Motor neuron (in vitro differentiated cells): ENCODE data around the gene MINDY1. TPM values are rescaled to one million over a fixed set of nuclear protein-coding genes. Genes with fewer than 3 reads are reported as not detected.

Source experiments
- ATAC-seq, 8 experiments: fragments of 200-7000 bp; cut with Tn5 transposase; replicated peaks in 6 of 8; 2 replicates each; pipeline ENCODE4 v1.8.0; 2021; ENCODE audit warnings: mild to moderate bottlenecking in 8 of 8, moderate library complexity in 8 of 8
- H3K27ac ChIP-seq, 2 donors: fragments of 250-450 bp; sonication (Bioruptor Pico); 2 replicates each; pipeline ENCODE4 v1.9.0; 2021; ENCODE audit warnings: antibody characterized with exemption in 2 of 2, mild to moderate bottlenecking in 2 of 2, moderate library complexity in 1 of 2
- H3K4me1 ChIP-seq, 2 donors: fragments of 250-450 bp; sonication (Bioruptor Pico); replicated peaks in 1 of 2; 2 replicates each; pipeline ENCODE4 v1.6.1; 2021; ENCODE audit warnings: antibody characterized with exemption in 2 of 2, mild to moderate bottlenecking in 2 of 2, moderate library complexity in 1 of 2
- H3K4me3 ChIP-seq, 5 donors: fragments of 250-450 bp; sonication (Bioruptor Pico); 2 replicates each; pipeline ENCODE4 v1.9.0; 2021; ENCODE audit warnings: antibody characterized with exemption in 5 of 5, mild to moderate bottlenecking in 5 of 5, moderate library complexity in 4 of 5
- WGBS, 10 experiments: fragments of 450-650 bp; shearing (Covaris generic); methylation state at CpG; one replicate each; pipeline ENCODE4 v1.0.0; 2022; 5-methylcytosine and 5-hydroxymethylcytosine counted together
- in situ Hi-C, 9 experiments: fragments of 400-800 bp; cut with MboI; loops; one replicate each; pipeline ENCODE4 v1.15.0; 2021; ENCODE audit warnings: low sequenced_read_pairs in 9 of 9, low pct_unique_long_range_greater_than_20kb in 2 of 9; ENCODE audit not compliant: unreplicated experiment in 9 of 9
- total RNA-seq, 8 experiments: library from RNA; unstranded; fragments of 300-600 nt; gene quantifications; 2 replicates each; pipeline versions ENCODE4 v1.2.3 to v1.2.4, GENCODE V29; 2022

MINDY1 gene
- total RNA-seq, 8 experiments from 2014 or later, result 7.5 to 22.7 (median 19.0) TPM

DNA sequence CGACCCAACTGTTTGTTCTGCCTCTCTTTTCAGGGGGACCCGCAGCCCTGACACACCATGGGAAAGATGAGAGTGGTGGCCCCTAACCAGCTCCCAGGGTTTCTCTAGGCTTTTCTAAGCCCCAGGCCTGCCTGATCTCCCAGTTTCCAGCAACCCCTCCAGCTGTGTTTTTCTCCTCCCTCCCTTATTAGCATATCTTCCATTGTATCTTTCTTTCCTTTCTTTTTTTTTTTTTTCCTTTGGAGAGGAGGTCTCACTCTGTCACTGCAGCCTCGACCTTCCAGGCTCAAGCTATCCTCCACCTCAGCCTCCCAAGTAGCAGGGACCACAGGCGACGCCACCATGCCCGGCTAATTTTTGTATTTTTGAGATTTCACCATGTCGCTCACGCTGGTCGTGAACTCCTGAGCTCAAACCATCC, 30.3 kb downstream of the MINDY1 start:
- Histone ChIP-seq H3K4me3 (no peak overlapping the region), H3K27ac (no peak overlapping the region), H3K4me1 (peaks cover 22 to 30% of the 10 kb centered on the region in 2 donors)
- in situ Hi-C loops, result no loop called here
- WGBS, 10 experiments, result 88 to 98% (median 93%) methylated on average over 3 to 9 of the region's 9 CpGs
- no peak for ATAC-seq

GRCh38 chr1:150974580-150975478, 31.9 kb downstream of the MINDY1 start, which contains the start of gene CERS2:
Gene CERS2 (minus strand): TSS chr1:150974835. CDS start chr1:150969090, 5,745 bp downstream.
- peak within 1 kb of the TSS; percentile 88 to 93 for H3K27ac ChIP-seq
- 21 to 45% (median 27%) methylated on average over 3 to 15 of the region's 106 CpGs; no CpG with 5 or more reads in 5 of the 10 experiments for WGBS, 10 experiments
- H3K4me1 ChIP-seq, result peaks cover 33 to 38% of the 10 kb centered on the region in 2 donors
- peak; percentile 60 to 80 (median 72) for ATAC-seq
- in situ Hi-C loops, result no loop called here
- H3K4me3 ChIP-seq, result peak within 1 kb of the TSS; percentile 90 to 99 (median 97)

DNA sequence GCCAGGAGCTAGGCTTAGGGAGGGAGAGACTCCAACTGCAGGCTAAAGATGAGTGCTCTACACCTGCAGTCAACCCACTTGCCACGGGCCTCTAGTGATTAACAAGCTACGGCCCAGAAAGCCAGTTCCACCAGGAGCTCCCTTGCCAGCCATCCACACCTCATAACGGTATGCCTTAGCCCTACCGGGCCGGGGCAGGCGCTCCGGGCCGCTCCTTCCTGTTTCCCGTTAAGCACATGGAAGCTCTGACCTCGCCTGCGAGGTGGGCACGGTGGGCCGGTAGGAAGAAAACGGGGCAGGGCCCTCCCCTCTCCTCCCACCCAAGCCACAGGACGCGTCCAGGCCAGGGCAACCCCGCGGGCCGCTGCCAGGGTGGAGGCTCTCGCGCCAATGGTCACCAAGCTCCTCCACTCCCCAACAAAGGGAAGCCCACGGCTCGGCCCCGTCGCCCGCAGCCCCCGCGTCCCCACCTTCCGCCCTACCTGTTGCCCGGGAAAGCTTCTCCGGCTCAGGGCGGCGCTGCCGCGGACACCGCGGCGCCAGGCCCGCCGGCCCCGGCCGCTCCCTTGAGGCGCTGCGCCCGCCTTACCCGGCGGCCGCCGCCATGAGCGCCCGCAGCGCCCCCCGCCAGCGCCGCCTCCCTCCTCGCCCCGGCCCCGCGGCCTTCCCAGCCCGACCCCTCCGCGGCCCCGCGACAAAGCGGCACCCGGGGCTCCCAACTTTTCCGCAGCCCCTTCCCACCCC, 32.7 kb downstream of the MINDY1 start:
- in situ Hi-C loops, result no loop called here
- WGBS, 10 experiments, result 0 to 2% (median 0%) methylated on average over 1 to 8 of the region's 67 CpGs; no CpG with 5 or more reads in 7 of the 10 experiments
- peak overlapping the region; percentile 88 to 93 for H3K27ac ChIP-seq
- peak; percentile 25 to 66 (median 57) for ATAC-seq
- peak overlapping the region; percentile 90 to 99 (median 97) for H3K4me3 ChIP-seq
- H3K4me1 ChIP-seq, result peaks cover 33 to 35% of the 10 kb centered on the region in 2 donors

GRCh38 chr1:150973258-150973835, 33.4 kb downstream of the MINDY1 start:
- peak overlapping the region; percentile 88 to 93 for H3K27ac ChIP-seq
- H3K4me3 ChIP-seq, result peak overlapping the region; percentile 90 to 99 (median 97)
- peaks cover 33 to 35% of the 10 kb centered on the region in 2 donors for H3K4me1 ChIP-seq
- ATAC-seq, result peak; percentile 1 to 27 (median 14)
- in situ Hi-C loops, result no loop called here
- 0 to 35% (median 17%) methylated on average over 1 to 12 of the region's 15 CpGs; no CpG with 5 or more reads in 4 of the 10 experiments for WGBS, 10 experiments

GRCh38 chr1:150972417-150972940, 34.2 kb downstream of the MINDY1 start:
- ATAC-seq, result no peak
- H3K4me3 ChIP-seq, result peak overlapping the region in 2 of 5 donors; percentile 98 to 99
- in situ Hi-C loops, result no loop called here
- peaks cover 33 to 35% of the 10 kb centered on the region in 2 donors for H3K4me1 ChIP-seq
- 0 to 88% (median 68%) methylated on average over 1 to 4 of the region's 4 CpGs; no CpG with 5 or more reads in 2 of the 10 experiments for WGBS, 10 experiments
- no peak overlapping the region for H3K27ac ChIP-seq

- in situ Hi-C loops, result no loop called here
- WGBS, 10 experiments, result 37 to 71% (median 60%) methylated on average over 2 to 5 of the region's 6 CpGs; no CpG with 5 or more reads in 3 of the 10 experiments
- Histone ChIP-seq H3K4me3 (peak overlapping the region in 1 of 5 donors; percentile 14), H3K4me1 (peaks cover 33 to 35% of the 10 kb centered on the region in 2 donors), H3K27ac (no peak overlapping the region)
- no peak for ATAC-seq
Measured at GRCh38 chr1:150971583-150972416, 34.9 kb downstream of the MINDY1 start.

DNA sequence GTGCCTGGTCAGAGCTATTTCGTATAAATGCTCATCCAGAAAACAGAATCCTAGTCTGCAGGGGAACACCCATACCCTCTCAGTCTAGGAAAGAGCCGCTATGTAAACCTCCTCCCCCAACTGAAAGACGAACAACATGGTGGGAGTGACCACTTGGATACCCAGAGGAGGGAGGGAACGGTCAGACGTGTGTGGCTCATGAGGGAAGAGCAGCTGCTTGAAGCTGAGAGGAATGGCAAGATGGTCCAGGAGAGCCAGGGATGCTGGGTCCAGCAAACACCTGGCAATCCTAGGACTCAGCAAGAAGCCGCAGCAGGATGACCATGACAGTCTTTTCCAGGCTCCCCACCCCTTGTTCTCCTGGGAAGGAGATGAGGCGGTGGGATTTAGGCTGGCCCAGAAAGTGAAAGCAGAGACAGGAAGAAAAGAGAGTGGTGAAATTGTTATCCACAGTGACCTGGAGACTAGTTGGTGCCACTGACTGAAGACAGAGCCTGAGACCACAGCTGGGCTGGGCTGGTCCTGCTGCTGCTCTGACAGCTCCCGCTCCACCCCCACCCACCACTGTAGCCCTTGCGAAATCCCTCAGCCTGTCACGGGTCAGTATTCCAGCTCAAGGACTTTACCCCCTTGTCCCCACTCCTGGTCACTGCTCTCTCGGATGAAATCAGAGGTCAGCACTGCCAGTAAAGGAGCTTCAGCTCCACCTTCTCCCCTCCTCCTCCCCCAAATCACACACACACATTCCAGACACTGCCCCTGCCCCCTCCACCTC, 35.7 kb downstream of the MINDY1 start:
- H3K27ac ChIP-seq, result no peak overlapping the region
- ATAC-seq, result peak; percentile 4 to 47 (median 32)
- H3K4me1 ChIP-seq, result peaks cover 33 to 35% of the 10 kb centered on the region in 2 donors
- in situ Hi-C loops, result no loop called here
- H3K4me3 ChIP-seq, result peak overlapping the region in 1 of 5 donors; percentile 14
- 7 to 85% (median 42%) methylated on average over 1 to 9 of the region's 11 CpGs; no CpG with 5 or more reads in 5 of the 10 experiments for WGBS, 10 experiments

DNA sequence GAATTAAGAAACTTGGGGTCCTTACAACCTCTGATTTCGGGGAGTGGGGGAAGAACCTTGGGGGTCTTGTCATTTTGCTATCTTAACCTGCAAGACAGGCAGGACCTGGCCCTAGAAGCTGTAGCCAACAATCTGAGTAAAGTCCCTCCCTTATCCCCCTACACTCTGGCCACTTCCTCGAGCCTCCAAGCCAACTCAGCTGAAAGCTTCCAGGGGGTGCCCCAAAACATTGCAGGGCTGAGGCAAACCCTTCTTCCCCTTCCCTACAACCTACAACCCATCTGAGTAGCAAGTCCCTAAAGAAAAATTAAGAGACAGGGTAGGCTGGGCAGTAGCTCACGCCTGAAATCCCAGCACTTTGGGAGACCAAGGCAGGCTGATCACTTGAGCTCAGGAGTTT, 37.1 kb downstream of the MINDY1 start:
- in situ Hi-C loops, result no loop called here
- peaks cover 32 to 33% of the 10 kb centered on the region in 2 donors for H3K4me1 ChIP-seq
- H3K4me3 ChIP-seq, result no peak overlapping the region
- WGBS, 10 experiments, result 89 to 100% (median 97%) methylated on average over 1 to 3 of the region's 3 CpGs; no CpG with 5 or more reads in 4 of the 10 experiments
- no peak overlapping the region for H3K27ac ChIP-seq
- no peak for ATAC-seq

GRCh38 chr1:150968491-150968890, 38.2 kb downstream of the MINDY1 start:
- 80 to 100% (median 100%) methylated on average over 1 to 3 of the region's 4 CpGs; no CpG with 5 or more reads in 4 of the 10 experiments for WGBS, 10 experiments
- Histone ChIP-seq H3K4me3 (no peak overlapping the region), H3K4me1 (peaks cover 32% of the 10 kb centered on the region in 2 donors), H3K27ac (no peak overlapping the region)
- in situ Hi-C loops, result no loop called here
- no peak for ATAC-seq

GRCh38 chr1:150967936-150968335, 38.8 kb downstream of the MINDY1 start:
- no peak for ATAC-seq
- H3K4me3 ChIP-seq, result no peak overlapping the region
- peaks cover 26 to 28% of the 10 kb centered on the region in 2 donors for H3K4me1 ChIP-seq
- no peak overlapping the region for H3K27ac ChIP-seq
- in situ Hi-C loops, result no loop called here
- 92 to 100% (median 100%) methylated on average over 1 to 12 of the region's 13 CpGs; no CpG with 5 or more reads in 1 of the 10 experiments for WGBS, 10 experiments

DNA sequence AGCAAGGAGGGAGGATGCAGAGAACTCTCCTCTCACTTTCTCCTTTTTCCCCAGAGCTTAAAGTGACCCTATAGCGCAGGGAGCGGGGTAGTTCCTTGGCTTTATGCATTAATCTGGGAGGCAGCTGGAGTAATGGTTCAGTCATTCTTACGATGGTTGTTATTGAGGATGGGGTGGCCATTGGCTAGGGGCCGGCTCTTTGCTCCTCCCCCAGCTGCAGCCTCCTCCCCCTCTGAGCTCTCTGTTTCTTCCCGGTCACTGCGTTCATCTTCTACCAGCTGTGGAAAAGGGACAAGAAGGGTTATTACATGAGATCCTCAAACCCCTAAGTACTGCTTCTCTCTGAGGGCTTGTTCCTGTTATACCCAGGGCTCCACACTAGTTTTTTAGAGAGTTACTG, 40.7 kb downstream of the MINDY1 start:
- ATAC-seq, result no peak
- 50 to 86% (median 81%) methylated on average over 2 to 6 of the region's 6 CpGs; no CpG with 5 or more reads in 3 of the 10 experiments for WGBS, 10 experiments
- in situ Hi-C loops, result no loop called here
- no peak overlapping the region for H3K4me3 ChIP-seq
- H3K27ac ChIP-seq, result no peak overlapping the region
- H3K4me1 ChIP-seq, result peaks cover 7 to 9% of the 10 kb centered on the region in 2 donors
